Activated CD8-positive, alpha-beta memory T cell treated with anti-CD3 and anti-CD28 coated beads, Interleukin-2, amount 50 U/mL, for 24 hours (primary cell): ENCODE data around the gene TAF15.

Source experiments
- DNase-seq: peaks from one replicate; pipeline ENCODE4 v3.0.0-alpha.2; 2020; ENCODE audit errors: extremely low read depth

The TAF15 gene

DNA sequence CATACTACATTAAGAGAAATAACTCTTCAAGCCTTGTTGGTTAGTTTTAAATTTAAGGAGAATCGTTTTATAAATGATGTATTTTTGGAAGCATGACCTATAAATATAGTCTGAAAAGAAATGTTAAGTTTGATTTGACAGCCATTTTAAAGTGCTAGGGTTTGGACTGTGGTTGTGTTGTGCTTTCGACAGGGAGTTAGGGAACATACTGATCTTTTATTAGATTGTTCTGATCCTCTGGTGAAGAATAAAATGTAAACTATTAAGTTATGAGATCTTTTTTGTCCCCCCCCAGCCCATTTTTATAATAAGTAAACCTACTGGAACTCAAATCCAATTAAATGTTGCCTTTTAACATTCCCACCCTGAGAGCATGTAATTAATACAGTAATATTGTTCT is 12.0 kb downstream of the TAF15 start:
- no peak for DNase-seq

DNA sequence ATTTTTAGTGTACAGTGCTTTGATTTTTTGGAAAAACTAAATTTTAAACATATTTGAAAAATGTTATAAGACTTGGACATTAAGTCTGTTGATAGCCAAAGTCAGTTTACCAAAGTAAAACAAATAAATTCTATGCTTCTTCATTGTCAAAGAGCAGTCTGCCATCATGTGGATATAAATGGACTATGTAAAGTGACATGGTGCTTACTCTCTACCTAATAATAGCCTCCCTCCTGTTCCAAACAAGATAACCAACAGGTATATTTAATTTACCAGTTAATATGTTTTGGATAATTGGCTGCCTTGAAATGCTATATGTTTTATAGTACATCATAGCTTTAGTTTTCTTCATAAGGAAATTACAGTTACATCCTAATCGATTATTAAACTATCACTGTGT is 15.9 kb downstream of the TAF15 start:
- DNase-seq, result no peak

DNA sequence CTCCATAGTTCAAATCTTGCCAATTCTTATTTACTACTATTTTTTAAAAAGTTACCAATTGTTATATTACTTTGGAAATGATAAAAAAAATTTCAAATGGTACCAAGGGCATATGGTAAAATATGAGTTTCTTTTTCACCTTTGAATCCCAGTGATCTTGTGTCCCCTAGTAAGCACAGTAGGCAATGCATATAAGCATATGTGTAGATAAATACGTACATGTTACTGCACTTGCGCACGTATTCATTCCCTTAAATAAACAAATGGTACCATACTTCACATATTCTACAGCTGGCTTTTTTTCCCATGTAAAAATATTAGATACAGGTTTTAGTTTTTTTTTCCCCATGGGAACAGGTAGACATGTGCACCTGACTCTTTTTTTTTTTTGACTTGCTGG is 31.8 kb downstream of the TAF15 start:
- DNase-seq, result no peak

DNA sequence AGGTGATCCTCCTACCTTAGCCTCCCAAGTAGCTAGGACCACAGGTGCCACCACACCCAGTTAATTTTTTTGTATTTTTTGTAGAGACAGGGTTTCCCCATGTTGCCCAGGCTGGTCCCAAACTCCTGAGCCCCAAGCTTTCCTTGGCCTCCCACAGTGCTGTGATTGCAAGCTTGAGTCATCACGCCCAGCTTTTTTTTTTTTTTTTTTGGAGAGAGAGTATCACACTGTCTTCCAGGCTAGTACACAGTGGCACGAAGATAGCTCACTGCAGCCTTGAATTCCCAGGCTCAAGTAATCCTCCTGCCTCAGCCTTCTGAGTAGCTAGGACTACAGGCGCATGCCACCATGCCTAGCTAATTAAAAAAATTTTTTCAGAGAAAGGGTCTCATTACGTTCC is 32.2 kb downstream of the TAF15 start:
- DNase-seq, result no peak

DNA sequence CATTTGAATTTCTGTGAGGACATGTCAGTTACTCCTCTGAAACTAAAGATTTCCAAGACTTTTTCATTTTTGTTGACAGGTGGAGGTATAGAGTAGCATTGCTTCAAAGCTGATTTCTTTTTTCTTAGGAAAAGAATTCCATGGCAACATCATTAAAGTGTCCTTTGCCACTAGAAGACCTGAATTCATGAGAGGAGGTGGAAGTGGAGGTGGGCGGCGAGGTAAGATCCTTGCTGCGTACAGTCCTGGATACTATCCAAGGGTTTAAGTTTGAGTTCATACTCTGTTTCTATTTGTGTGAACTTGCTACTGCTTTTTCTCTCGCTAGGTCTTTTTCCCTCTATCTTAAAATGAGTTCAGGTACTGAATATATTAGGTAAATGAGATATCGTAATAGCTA is 33.0 kb downstream of the TAF15 start:
- DNase-seq, result no peak

DNA sequence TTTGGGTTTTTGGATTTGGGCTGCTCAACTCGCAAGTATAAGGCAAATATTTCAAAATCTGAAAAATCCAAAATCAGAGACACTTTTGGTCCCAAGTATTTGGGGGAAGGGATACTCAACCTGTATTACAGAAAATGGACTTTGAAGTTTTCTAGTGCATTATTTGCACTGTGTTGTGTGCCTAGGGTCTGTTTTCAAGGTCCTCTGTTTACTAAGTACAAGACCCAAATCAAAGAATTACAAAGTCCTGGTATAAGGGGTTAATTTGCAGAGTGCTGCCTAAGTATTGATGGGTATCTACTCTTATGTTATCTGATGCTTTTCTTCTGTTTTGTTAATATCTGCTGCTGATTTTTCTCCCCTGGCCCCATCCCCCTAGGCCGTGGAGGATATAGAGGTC is 34.4 kb downstream of the TAF15 start:
- no peak for DNase-seq

DNA sequence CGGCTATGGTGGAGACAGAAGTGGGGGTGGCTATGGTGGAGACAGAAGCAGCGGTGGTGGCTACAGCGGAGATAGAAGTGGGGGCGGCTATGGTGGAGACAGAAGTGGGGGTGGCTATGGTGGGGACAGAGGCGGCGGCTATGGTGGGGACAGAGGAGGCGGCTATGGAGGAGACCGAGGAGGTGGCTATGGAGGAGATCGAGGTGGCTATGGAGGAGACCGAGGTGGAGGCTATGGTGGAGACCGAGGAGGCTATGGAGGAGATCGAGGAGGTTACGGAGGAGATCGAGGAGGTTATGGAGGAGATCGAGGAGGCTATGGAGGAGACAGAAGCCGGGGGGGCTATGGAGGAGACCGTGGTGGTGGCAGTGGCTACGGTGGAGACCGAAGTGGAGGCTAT is 35.3 kb downstream of the TAF15 start:
- no peak for DNase-seq

DNA sequence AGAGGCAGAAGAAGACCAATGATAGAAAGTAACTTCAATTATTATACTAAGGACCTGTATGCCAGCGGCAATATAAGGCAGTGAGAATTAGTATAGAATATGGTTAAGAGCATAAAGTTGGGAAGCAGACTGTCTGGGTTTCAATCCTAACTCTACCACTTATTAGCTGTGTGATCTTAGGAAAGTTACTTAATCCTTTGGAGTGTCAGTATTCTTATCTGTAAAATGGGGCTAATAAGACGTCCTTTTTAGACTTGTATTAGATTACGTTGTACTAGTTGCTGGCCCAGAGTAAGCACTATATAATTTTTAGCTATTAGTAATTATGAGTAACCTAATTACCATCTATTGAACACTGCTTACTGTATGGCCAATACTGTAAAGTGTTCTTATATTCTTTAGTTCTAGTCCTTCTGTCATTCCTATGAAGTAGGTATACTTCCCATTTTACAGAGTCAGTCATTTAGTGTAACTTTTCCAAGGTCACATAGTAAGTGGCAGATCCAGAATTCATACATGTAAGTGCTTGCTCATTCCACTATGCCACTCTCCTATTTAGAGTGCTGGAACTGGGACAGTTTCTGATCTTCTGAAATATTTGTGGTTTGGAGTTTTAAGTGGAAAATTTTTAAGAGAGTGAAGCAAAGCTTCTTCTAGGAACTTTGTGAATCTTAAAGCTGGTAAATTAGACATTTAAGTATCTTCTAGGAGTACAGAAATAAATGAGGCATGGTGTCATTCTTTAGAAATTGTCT is 36.9 kb downstream of the TAF15 start:
- no peak for DNase-seq

DNA sequence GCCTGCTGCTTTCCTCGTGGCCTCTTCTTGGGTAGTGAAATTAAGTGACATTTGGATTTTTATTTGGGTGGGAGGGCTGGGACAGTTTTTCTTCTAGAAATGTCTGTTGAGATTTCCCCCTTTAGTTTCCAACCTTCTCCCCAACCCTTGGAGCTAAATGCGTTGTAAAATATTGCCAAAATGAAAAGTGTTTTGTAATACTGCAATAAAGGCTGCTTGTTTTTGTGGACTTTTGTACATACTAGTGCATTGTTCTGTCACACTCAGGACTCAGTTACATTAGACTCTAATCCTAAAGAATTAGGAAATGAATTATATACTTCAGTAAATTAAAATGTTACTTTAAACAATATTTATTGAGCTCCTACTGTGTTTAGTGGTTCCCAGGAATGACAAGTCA is 37.7 kb downstream of the TAF15 start:
- DNase-seq, result no peak

DNA sequence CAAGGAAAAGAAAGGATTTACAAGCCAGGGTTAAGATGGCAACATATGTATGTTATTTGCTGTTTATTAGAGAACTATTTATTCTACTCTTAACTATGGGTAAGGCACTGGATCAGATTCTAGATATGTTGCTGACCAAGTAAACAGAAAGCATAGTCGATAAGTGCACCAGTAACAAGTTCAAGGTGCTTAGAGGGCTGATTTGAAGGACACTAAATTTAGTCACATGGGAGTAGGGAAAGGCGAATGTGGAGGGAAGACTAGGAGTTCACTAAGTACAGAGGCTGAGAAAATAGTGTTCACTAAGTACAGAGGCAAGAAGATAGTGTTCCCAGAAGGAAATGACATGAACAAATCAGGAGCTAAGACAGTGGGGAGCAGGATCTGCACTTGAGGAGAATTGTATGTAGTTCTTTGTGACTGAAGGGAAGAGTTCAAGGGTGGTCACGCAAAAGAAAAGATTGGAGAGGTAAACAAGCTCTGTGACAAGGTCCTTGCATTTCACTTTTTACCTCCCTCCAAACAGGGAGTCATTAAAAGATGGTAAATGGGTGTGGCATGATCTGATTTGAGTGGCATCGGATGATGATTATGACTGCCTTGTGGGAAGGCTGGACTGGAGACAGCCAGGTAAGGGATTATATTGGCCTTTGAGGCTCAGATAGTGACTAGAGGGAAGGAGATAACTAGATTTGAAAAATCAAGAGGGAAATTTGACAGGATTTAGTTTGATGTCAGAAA is 38.5 kb downstream of the TAF15 start:
- no peak for DNase-seq

DNA sequence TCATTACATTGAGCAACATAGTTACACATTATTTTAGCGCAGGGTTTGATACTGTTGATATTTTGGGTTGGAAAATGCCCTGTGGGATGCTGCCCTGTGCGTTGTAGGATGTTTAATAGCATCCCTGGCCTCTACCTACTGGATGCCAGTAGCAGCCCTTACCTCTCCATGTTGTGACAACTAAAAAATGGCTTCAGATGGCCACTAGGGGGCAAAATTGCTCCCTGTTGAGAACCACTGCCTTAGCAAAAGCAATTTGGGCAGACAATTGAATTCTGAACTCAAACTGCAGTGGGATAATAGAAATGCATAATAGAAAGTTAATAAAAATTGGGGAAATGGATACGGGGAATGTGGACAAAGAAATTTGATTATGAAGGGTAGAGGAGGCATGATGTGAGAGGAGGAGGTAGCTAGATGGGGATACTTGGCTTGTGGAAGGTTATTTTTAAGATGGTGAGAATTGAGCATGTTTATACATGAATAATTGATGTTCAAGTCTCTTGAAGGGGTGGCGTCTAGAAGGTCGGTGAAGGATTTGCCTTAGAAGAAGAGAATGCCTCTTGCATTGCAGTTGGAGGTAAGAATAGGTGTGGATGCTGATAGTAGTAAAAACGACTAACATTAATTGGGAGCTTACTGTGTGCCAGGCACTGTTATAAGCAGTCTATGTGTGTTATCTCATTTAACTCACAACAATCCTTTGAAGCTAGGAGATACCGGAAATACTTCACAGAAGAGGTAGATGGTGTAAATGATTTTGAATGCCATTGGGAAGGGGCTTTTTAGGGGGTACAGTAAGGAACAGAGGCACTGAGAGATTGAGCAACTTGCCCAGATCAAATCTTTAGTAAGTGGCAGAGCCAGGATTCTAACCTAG is 40.4 kb downstream of the TAF15 start:
- peak; percentile 12 for DNase-seq

DNA sequence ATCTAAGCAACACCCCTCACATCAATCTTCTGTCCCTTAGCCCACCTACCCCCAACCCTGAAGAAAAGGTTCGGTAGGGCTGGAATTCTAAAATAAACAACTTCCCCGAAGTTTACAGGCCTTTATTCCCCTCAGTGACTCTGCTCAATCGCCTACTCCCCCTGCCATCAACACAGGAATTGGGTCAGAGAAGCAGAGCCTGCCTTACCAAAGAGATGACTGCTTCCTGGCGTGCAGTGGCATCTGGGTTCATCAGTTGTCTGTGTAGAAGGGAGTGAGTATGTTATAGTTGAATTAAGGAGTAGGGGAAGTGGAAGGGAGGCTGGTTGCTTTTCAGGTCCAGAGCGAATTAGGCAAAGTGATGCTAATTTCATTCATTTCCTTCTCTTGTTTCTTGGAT is 46.7 kb downstream of the TAF15 start:
- DNase-seq, result no peak

DNA sequence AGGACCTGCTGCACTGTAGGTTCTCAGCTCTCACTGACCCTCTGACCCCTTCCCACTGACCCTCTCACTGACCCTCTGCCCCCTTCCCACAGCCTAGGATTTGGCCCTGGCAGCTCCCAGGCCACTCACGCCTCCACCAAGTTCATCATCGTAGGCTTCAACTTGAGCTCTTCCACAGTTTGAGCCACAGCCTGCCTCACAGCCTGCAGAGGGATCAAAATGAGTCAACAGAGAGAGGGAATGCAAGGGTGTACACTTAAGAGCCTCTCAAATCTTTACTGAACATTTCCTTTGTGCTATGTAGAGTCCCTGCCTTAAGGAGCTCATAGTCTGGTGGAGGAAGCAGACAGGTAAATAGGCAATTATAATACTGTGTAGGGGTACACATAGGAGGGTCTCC is 47.3 kb downstream of the TAF15 start:
- no peak for DNase-seq

DNA sequence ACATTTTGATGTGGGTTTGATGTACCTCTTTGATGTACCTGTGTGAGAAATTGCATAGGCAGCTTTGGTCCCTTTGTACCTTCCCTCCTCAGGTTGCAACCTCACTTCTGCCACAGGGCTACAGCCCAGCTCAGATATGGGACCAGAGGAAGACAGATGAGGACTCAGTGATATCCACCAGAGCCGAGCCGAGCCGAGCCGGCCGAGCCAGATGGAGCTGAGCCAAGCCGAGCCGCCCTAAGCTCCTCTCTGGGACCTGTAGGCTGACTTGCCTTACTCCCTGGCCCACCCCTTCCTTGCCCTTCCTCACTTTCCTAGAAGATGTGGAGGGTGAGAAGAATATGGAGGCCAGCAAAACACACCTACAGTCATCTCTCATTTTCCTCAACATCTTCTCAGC is 55.6 kb downstream of the TAF15 start:
- no peak for DNase-seq

DNA sequence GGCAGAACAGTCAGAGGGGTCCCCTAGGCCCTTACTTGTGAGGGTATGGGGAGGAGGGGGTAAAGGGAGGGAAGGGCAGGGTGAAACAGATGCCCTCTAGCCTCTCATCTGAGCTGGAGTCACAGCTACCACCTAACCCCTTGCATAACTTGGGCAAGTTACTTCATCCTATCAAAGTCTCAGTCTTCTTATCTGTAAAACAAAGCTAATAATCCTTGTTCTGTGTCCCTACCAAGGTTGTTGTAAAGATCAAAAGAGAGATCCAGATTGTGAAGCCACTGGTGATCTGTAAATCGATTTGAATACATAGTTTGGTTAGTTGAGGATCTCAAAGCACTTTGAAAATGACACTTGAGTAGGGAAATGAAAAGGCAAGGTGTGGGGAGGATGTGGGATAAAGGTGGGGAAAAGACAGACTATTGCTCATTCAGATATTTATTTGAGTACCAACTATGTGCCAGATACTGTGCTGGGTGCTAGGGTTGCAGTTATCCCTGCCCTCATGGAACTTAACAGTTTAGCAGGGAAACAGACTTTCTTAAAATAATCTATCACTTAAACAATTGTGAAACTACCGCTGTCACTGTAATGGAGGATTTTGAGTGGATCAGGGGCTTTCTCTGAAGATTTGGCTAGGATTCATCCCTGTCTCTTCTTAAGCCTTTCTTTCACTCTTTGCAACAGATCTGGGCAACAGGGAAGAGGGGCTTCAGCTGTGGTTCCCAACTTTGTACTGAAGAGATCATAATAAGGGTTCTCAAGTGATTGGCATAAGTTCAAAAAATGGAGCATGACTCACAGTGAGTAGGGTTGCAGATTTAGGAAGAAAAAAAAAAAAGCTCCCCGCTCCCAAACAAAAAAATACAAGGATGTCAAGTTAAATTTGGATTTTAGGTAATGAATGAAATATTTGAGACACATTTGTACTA is 56.4 kb downstream of the TAF15 start:
- no peak for DNase-seq

DNA sequence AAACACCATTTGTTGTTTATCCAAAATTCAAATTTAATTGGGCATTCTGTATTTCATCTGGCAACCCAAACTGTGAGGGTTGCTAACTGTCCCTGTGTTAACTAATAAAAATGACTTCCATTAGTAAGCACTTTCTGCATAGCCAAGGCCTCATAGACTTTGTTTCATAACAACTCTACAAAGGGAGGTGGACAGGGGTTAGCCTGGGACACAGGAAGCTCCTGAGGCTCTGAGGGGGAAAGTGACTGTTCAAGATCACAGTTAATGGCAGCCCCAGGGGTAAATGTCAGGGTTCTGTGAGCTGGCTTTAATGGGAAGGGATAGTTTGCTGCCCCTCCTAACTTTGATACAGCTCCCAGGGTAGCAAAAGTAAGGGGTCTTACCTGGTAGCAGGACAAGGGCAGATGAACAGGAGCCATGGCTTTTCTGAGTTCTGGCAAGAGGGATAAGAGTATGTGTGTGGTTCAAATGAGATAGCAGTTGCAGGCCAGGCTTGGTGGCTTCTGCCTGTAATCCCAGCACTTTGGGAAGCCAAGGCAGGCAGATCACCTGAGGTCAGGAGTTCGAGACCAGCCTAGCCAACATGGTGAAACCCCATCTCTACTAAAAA is 57.2 kb downstream of the TAF15 start:
- no peak for DNase-seq

DNA sequence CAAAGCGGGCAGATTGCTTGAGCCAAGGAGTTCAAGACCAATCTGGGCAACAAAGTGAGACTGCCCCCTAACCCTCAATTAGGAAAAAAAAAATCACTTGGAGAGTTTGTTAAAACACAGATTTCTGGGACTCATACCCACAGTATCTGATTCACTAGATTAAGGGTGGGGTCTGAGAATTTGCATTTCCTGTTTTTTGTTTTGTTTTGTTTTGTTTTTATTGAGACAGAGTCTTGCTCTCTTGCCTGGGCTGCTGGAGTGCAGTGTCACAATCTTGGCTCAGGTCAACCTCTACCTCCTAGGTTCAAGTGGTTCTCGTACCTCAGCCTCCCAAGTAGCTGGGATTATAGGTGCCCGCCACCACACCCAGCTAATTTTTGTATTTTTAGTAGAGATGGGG is 58.3 kb downstream of the TAF15 start:
- no peak for DNase-seq

DNA sequence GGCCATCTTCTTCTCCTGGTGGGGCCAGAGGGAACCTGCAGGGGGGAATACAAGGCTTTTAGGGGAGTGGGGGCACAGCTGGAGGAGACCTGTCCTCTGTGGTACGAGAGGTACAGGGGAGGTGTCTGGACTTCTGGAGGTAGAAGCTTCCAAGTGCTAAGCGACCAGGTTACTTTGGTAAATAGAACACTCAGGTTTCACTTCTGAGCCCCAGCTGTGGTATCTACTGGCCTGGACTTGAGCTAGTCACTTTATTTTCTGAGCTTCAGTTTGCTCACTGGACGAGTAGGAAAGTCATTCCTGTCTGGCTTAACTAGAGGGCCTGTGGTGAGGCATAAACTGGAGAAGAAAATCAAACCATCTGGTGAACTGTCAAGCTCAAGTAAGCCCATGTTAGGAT is 59.5 kb downstream of the TAF15 start, which contains the start of gene HEATR9:
TSS of gene HEATR9 (minus strand) at position 155 of the 400 bp plus-strand sequence. CDS start at position 6, 149 bp downstream.
- DNase-seq, result no peak

DNA sequence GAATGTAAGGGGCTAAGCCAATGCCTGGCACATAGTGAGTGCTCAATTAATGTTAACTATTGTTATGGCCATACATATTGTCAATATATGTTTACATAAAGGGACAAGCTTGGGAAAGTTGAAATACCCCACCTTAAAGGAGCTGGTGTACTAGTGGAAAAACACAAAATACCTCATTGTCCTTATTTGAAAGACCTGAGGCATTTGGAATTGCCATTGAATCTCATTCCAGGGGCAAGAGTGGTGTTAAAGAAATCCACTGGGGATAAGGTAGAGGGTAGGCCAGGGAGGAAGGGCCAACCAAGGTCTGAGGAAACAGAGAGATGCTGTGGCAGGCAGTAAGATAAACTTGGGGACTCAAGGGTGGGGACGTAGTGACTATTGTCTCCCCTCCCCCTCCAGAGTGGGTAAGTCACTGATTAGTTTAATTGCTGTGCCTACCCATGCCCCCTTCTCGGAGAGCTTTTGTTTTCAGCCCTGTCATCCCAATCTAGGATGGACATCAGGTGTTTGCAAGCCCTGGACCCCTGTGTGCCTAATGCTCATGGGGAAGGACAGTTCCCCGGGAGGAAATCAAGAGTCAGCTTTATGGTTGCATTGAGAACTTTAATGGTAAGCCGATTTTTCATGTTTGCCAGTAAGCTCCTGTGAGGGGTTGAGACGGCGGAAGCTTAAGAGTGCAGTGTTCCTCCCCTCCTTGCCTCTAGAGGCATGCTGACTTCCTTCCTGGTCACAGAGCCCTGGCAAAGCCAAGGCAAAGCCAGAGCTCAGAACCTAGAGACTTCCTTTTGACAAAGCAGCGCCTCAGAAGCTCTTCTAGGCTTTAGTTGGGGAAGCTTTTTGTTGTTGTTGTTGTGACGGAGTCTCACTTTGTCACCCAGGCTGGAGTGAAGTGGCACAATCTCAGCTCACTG is 61.9 kb downstream of the TAF15 start:
- no peak for DNase-seq
